ENCODE results near the gene RCAN2. TPM values are rescaled to one million over a fixed set of nuclear protein-coding genes. Genes with fewer than 3 reads are reported as not detected.
A peak's percentile ranks its signal among the peaks of the same experiment; 100 is the strongest.

RCAN2 gene
- total RNA-seq, 1 donor from 2014 or later, result 11.7 TPM

DNA sequence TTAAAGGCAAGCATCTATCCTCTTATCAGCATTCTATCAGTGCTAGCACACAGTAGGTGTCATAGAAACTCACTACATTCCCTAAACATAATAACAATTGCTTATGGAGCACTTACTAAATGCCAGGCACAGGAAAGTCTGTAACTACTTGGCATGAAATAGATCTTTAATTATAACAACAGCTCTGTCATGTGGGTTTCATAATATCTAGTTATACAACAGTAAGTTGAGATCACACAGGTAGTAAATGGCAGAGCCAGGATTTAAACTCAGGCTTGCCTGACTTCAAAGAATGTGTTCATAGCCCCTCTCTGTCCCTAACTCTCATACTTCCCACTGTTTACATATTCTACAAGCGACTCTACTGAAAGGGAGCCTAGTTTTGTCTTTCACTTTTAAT lies 254.5 kb downstream of the RCAN2 start:
- intact Hi-C loops (cut with DNase I), result no loop called here
- ATAC-seq (no peak), DNase-seq (no peak)
- Histone ChIP-seq H3K27me3 (no peaks in the 10 kb centered on the region), H3K36me3 (no peaks in the 10 kb centered on the region), H3K9me3 (no peaks in the 10 kb centered on the region), H3K4me3 (no peak overlapping the region), H3K4me1 (no peaks in the 10 kb centered on the region), H3K27ac (no peak overlapping the region)
- TF ChIP-seq, protein P1, sequence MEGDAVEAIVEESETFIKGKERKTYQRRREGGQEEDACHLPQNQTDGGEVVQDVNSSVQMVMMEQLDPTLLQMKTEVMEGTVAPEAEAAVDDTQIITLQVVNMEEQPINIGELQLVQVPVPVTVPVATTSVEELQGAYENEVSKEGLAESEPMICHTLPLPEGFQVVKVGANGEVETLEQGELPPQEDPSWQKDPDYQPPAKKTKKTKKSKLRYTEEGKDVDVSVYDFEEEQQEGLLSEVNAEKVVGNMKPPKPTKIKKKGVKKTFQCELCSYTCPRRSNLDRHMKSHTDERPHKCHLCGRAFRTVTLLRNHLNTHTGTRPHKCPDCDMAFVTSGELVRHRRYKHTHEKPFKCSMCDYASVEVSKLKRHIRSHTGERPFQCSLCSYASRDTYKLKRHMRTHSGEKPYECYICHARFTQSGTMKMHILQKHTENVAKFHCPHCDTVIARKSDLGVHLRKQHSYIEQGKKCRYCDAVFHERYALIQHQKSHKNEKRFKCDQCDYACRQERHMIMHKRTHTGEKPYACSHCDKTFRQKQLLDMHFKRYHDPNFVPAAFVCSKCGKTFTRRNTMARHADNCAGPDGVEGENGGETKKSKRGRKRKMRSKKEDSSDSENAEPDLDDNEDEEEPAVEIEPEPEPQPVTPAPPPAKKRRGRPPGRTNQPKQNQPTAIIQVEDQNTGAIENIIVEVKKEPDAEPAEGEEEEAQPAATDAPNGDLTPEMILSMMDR (IDR thresholded peaks at IDR 0.05), result no peak

DNA sequence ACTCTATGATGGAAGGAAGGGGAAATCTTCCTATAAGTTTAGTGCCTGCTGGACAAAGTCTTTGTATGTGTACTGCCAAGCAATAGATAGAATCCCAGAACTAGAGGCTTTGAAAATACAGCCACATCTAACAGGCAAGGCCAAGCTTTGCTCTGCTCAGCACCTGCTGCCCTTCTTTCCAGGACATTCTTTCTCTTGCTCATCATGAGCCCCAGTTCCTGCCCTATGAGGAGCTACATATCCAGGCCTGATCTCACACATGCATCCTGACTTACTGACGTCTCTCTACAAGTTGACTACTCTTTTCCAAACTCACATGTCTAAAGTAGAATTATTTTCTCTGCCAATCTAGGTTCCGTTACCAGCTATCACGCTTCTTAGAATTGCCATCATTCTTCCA lies 256.0 kb downstream of the RCAN2 start:
- ATAC-seq (no peak), DNase-seq (no peak)
- no peaks in the 10 kb centered on the region for H3K27me3 ChIP-seq
- intact Hi-C loops (cut with DNase I), result no loop called here
- no peaks in the 10 kb centered on the region for H3K4me1 ChIP-seq
- TF ChIP-seq, protein P1 (IDR thresholded peaks at IDR 0.05), result no peak
- H3K4me3 ChIP-seq, result no peak overlapping the region
- no peaks in the 10 kb centered on the region for H3K36me3 ChIP-seq
- no peaks in the 10 kb centered on the region for H3K9me3 ChIP-seq
- H3K27ac ChIP-seq, result no peak overlapping the region

DNA sequence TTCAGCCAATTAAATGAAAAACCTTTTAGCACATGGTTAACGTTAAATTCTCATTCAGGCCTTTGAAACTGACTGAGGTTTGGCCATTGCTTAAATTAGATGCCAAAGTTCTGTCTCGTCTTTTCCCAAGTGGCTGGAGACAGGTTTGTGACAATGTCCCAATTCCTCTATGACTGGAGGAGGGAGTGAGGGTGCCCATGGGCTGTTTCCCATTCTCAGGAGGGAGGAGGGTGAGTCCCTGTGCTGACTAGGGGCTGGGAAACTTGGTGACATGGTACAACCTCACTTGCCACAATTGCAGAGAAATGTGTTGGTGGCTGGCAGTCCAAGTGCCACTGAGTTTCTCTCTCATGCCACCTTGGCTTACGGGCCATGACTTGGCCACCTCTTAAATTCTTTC lies 256.5 kb downstream of the RCAN2 start:
- intact Hi-C loops (cut with DNase I), result no loop called here
- ATAC-seq (no peak), DNase-seq (no peak)
- H3K4me3 ChIP-seq, result no peak overlapping the region
- H3K9me3 ChIP-seq, result no peaks in the 10 kb centered on the region
- H3K4me1 ChIP-seq, result no peaks in the 10 kb centered on the region
- no peaks in the 10 kb centered on the region for H3K36me3 ChIP-seq
- TF ChIP-seq, protein P1 (IDR thresholded peaks at IDR 0.05), result no peak
- no peaks in the 10 kb centered on the region for H3K27me3 ChIP-seq
- no peak overlapping the region for H3K27ac ChIP-seq

DNA sequence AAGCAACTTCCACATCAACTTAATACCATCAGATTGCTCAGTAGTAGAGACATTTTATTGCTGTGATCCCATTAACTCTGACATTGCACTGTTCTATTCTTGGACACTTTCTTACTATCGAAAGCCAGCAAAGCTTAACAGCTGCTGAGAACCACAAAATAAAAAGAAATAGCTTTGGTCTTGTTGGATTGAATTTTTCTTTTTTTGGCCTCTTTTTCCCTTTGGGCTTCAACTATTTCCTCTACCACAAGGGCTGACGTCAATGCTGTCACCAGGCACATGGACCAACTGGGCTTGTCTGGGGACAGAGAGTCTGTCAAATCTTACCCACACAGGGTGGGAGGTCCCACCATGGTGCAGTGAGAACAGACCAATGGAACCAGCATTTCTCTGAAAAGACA lies 257.1 kb downstream of the RCAN2 start:
- DNase-seq (no peak), ATAC-seq (peak; percentile 23)
- H3K9me3 ChIP-seq, result no peaks in the 10 kb centered on the region
- no peaks in the 10 kb centered on the region for H3K4me1 ChIP-seq
- H3K36me3 ChIP-seq, result no peaks in the 10 kb centered on the region
- no peak overlapping the region for H3K4me3 ChIP-seq
- no peaks in the 10 kb centered on the region for H3K27me3 ChIP-seq
- no peak overlapping the region for H3K27ac ChIP-seq
- intact Hi-C loops (cut with DNase I), result no loop called here
- TF ChIP-seq, protein P1 (IDR thresholded peaks at IDR 0.05), result no peak

DNA sequence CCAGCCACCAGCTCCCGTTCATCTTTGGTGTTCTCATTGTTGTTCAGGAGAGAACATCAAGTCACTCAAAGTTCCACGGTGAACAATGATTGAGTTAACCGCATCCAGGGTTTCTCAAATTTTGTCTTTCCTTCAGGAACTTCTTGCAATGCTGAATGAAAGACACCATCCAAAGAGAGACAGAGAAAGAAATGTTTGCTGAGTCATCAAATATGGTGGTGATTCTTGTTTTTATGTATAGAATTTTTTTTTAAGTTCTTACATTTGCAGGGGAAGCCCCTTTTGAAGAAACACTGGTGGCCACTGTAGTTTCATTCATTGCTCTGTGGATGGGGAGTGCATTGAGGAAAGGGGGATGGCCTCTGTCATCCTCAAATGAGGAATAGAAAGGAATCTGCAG lies 258.1 kb downstream of the RCAN2 start:
- DNase-seq (no peak), ATAC-seq (no peak)
- no peak overlapping the region for H3K27ac ChIP-seq
- no peaks in the 10 kb centered on the region for H3K36me3 ChIP-seq
- H3K4me1 ChIP-seq, result no peaks in the 10 kb centered on the region
- no peak overlapping the region for H3K4me3 ChIP-seq
- H3K27me3 ChIP-seq, result no peaks in the 10 kb centered on the region
- intact Hi-C loops (cut with DNase I), result no loop called here
- TF ChIP-seq, protein P1 (IDR thresholded peaks at IDR 0.05), result no peak
- H3K9me3 ChIP-seq, result no peaks in the 10 kb centered on the region

DNA sequence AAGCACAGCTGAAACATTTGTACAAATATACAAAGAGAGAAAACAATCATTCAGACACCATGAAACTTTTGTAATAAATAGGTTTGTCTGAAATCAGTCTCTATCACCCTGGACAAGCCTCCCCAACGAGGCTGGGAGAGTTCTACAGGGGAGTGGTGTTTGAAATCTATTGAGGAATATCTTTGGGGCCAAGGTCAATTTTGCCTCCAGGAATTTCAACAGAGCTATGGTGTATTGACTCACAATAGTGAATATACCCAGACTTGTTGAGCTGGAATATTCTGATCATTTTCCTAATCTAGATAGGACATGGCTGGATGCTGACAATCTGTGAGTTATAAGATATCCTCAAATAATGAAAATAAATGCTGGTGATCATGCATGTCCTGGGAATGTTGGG lies 269.0 kb downstream of the RCAN2 start:
- no peak overlapping the region for H3K27ac ChIP-seq
- DNase-seq (no peak), ATAC-seq (no peak)
- H3K36me3 ChIP-seq, result no peaks in the 10 kb centered on the region
- no peaks in the 10 kb centered on the region for H3K27me3 ChIP-seq
- no peaks in the 10 kb centered on the region for H3K4me1 ChIP-seq
- no peaks in the 10 kb centered on the region for H3K9me3 ChIP-seq
- intact Hi-C loops (cut with DNase I), result no loop called here
- no peak overlapping the region for H3K4me3 ChIP-seq
- TF ChIP-seq, protein P1 (IDR thresholded peaks at IDR 0.05), result no peak

Measured in upper lobe of right lung (tissue), 1 donor.